Neural crest cell (in vitro differentiated cells): ENCODE results near the gene ERVH48-1. TPM values are rescaled to one million over a fixed set of nuclear protein-coding genes. Genes with fewer than 3 reads are reported as not detected.
"Not testable (repeated sequence)": the region's sequence is repeated elsewhere in the genome, so short reads cannot be mapped to it uniquely, and the experiment has no call there.

ENCODE experiments used
- DNase-seq: peaks from one replicate; pipeline ENCODE4 v3.0.0; 2021; ENCODE audit warnings: low read depth, mixed read lengths, low spot score
- H3K27ac Mint-ChIP-seq: one replicate; pipeline ENCODE4 v1.8.0; 2021; ENCODE audit warnings: mild to moderate bottlenecking, mixed read lengths; ENCODE audit not compliant: unreplicated experiment
- H3K27me3 Mint-ChIP-seq: 2 replicates; pipeline ENCODE4 v1.8.0; 2021; ENCODE audit warnings: low read depth, mild to moderate bottlenecking, mixed read lengths
- H3K36me3 Mint-ChIP-seq: 2 replicates; pipeline ENCODE4 v1.8.0; 2021; ENCODE audit warnings: low read depth, mild to moderate bottlenecking, mixed read lengths
- H3K4me1 Mint-ChIP-seq: 2 replicates; pipeline ENCODE4 v1.8.0; 2021; ENCODE audit warnings: mixed read lengths
- H3K4me3 Mint-ChIP-seq: one replicate; pipeline ENCODE4 v1.8.0; 2021; ENCODE audit warnings: mild to moderate bottlenecking, mixed read lengths
- H3K9me3 Mint-ChIP-seq: 2 replicates; pipeline ENCODE4 v1.8.0; 2021; ENCODE audit warnings: mixed read lengths
- total RNA-seq: library from RNA; stranded (reverse); gene quantifications from 2 replicates; pipeline ENCODE4 v1.2.1, GENCODE V29; 2021
- TF ChIP-seq, protein P1 (sequence below): fragments of 200-600 bp; sonication (generic); conservative IDR thresholded peaks from 2 replicates; pipeline ENCODE4 v1.5.0; 2021; ENCODE audit warnings: antibody characterized with exemption, mild to moderate bottlenecking

Gene ERVH48-1
- total RNA-seq, 1 donor from 2014 or later: not detected

DNA sequence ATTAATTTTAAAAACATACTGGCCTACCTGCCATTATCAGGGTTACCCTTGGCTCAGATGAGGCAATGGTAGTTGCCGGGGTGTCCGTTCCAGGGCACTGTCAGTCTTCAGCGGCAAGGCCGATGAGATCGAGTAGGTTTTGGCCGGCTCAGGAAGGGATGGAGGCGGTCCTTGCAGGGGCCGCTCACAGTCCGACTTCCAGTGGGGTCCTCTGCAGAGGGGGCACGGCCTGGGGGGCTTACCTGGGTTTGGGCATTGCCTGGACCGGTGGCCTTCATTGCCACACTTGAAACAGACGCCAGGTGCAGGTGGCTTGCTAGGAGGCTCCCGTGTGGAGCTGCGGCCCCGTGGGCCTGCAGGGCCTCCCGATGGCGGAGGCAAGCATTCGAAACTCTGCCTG is 2.5 kb downstream of the ERVH48-1 start:
- H3K9me3 Mint-ChIP-seq: peaks cover 4% of the 10 kb centered on the region
- H3K27me3 Mint-ChIP-seq: no peaks in the 10 kb centered on the region
- H3K4me1 Mint-ChIP-seq: peaks cover 21% of the 10 kb centered on the region
- peaks cover 2% of the 10 kb centered on the region for H3K36me3 Mint-ChIP-seq
- DNase-seq: no peak
- TF ChIP-seq, protein P1, sequence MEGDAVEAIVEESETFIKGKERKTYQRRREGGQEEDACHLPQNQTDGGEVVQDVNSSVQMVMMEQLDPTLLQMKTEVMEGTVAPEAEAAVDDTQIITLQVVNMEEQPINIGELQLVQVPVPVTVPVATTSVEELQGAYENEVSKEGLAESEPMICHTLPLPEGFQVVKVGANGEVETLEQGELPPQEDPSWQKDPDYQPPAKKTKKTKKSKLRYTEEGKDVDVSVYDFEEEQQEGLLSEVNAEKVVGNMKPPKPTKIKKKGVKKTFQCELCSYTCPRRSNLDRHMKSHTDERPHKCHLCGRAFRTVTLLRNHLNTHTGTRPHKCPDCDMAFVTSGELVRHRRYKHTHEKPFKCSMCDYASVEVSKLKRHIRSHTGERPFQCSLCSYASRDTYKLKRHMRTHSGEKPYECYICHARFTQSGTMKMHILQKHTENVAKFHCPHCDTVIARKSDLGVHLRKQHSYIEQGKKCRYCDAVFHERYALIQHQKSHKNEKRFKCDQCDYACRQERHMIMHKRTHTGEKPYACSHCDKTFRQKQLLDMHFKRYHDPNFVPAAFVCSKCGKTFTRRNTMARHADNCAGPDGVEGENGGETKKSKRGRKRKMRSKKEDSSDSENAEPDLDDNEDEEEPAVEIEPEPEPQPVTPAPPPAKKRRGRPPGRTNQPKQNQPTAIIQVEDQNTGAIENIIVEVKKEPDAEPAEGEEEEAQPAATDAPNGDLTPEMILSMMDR: no peak
- H3K4me3 Mint-ChIP-seq: no peak overlapping the region
- no peak overlapping the region for H3K27ac Mint-ChIP-seq

DNA sequence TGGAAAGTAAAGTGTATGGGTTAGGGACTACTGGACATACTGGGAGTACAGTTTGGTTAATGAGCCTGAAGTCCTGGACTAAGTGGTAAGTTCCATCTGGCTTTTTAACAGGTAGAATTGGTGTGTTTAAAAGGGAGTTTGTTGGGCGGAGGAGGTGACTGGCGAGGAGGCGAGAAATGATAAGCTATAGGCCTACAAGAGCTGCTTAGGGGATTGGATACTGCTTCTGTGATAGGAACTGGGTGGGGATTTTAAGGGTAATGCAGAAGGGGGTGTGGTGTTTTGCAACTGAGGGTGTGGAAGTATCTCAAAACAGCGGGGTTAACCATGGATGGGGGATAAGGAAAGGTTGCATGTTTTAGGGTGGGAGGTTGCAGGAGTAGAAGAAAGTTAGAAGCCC is 3.5 kb downstream of the ERVH48-1 start:
- Mint-ChIP-seq H3K4me3 (no peak overlapping the region), H3K4me1 (peaks cover 16% of the 10 kb centered on the region), H3K27me3 (no peaks in the 10 kb centered on the region), H3K27ac (no peak overlapping the region), H3K36me3 (peaks cover 2% of the 10 kb centered on the region), H3K9me3 (peaks cover 4% of the 10 kb centered on the region)
- no peak for DNase-seq
- TF ChIP-seq, protein P1: no peak

DNA sequence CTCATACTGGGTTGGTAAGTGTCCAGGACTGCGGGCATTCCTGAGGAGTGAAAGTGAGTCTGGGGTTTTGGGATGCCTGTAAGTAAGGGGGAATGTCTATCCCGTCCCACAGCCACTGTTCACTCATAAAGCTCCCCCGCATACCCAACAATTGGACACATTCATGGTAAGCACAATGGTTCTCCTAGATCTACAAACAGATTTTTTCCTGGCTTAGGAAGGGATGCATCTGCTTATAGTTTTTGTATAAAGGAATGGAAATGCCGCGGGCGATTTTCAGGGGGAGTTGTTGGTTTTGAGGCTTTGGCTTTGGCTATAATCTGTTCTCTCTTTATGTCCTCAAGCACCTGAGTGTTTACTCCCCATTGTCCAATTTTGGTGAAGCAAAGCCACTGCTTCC is 7.1 kb downstream of the ERVH48-1 start:
- Mint-ChIP-seq H3K4me1 (peaks cover 2% of the 10 kb centered on the region), H3K4me3 (no peak overlapping the region), H3K27me3 (no peaks in the 10 kb centered on the region), H3K36me3 (peaks cover 3% of the 10 kb centered on the region), H3K27ac (no peak overlapping the region), H3K9me3 (no peaks in the 10 kb centered on the region)
- TF ChIP-seq, protein P1: no peak
- DNase-seq: no peak

DNA sequence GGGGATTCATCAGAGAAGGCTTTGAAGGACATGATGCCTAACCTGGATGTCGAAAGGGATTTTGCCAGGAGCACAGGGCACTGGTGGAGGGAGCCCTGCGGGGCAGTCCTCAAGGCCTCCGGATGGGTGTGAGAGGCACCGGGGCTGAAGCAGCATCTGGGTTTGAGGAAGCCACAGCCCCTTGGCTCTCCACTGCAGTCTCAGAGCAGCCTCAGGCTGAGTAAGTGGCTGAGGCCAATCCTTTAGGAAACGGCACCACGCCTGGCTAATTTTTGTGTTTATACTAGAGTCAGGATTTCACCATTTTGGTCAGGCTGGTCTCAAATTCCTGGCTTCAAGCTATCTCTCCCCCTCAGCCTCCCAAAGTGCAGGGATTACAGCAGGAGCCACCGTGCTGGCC is 12.0 kb downstream of the ERVH48-1 start:
- Mint-ChIP-seq H3K36me3 (peaks cover 6% of the 10 kb centered on the region), H3K27me3 (no peaks in the 10 kb centered on the region), H3K9me3 (no peaks in the 10 kb centered on the region), H3K4me1 (no peaks in the 10 kb centered on the region), H3K27ac (no peak overlapping the region), H3K4me3 (no peak overlapping the region)
- TF ChIP-seq, protein P1: no peak
- DNase-seq: no peak

DNA sequence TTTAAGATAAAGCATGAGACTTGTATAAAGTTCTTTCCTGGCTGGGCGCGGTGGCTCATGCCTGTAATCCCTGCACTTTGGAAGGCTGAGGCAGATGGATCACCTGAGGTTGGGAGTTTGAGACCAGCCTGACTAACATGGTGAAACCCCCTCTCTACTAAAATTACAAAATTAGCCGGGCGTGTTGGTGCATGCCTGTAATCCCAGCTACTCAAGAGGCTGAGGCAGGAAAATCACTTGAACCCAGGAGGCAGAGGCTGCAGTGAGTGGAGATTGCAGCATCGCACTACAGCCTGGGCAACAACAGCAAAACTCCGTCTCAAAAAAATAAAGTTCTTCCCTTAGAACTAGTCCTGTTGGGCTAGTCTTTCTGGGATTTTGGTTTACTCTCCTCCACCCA is 13.5 kb downstream of the ERVH48-1 start:
- H3K4me3 Mint-ChIP-seq, H3K9me3 Mint-ChIP-seq, H3K27me3 Mint-ChIP-seq, DNase-seq, H3K36me3 Mint-ChIP-seq, H3K4me1 Mint-ChIP-seq, H3K27ac Mint-ChIP-seq: not testable (repeated sequence)

DNA sequence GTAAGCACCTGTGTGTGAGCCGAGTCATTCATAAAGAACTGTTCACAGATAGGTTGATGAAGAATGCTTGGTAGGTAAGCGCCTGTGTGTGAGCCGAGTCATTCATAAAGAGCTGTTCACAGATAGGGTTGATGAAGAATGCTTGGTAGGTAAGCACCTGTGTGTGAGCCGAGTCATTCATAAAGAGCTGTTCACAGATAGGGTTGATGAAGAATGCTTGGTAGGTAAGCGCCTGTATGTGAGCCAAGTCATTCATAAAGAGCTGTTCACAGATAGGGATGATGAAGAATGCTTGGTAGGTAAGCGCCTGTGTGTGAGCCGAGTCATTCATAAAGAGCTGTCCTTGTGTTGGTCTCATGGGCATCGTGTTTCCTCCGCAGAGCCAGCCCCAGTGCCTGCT is 16.9 kb downstream of the ERVH48-1 start:
- not testable (repeated sequence) for H3K4me1 Mint-ChIP-seq, H3K4me3 Mint-ChIP-seq, H3K27me3 Mint-ChIP-seq, DNase-seq, H3K9me3 Mint-ChIP-seq, H3K27ac Mint-ChIP-seq
- peaks cover 24% of the 10 kb centered on the region for H3K36me3 Mint-ChIP-seq

DNA sequence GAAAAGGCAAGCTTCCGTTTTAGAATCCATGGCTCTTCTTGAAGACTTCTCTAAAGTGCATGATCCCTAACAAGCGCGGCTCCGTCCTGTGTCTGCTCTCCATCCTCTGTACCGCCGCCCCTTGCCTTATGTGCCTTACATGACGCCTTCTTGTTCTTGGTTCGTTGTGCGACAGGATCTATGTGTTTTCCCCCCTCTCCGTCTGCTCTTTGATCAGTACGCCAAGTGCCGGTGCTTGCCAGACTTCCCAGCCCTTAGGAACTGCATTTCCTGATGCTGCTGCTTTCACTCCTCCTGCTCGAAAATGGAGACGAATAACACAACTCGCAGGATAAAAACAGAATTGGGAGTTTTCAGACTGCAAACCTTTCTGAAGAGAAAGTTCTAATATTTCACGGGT is 19.2 kb downstream of the ERVH48-1 start:
- peaks cover 4% of the 10 kb centered on the region for H3K9me3 Mint-ChIP-seq
- no peak for DNase-seq
- H3K36me3 Mint-ChIP-seq: peaks cover 25% of the 10 kb centered on the region
- H3K4me1 Mint-ChIP-seq: no peaks in the 10 kb centered on the region
- no peaks in the 10 kb centered on the region for H3K27me3 Mint-ChIP-seq
- no peak overlapping the region for H3K4me3 Mint-ChIP-seq
- TF ChIP-seq, protein P1: no peak
- H3K27ac Mint-ChIP-seq: no peak overlapping the region
